GM12874 (cell line): ENCODE measurements around the gene OAF.

Source experiments
- TF ChIP-seq, protein P1 (sequence below): IDR thresholded peaks from 2 replicates; pipeline ENCODE4 v1.5.1; 2011; ENCODE audit warnings: low read depth, mild to moderate bottlenecking, control low read depth, low read length, moderate library complexity; ENCODE audit not compliant: insufficient read depth

Gene OAF

DNA sequence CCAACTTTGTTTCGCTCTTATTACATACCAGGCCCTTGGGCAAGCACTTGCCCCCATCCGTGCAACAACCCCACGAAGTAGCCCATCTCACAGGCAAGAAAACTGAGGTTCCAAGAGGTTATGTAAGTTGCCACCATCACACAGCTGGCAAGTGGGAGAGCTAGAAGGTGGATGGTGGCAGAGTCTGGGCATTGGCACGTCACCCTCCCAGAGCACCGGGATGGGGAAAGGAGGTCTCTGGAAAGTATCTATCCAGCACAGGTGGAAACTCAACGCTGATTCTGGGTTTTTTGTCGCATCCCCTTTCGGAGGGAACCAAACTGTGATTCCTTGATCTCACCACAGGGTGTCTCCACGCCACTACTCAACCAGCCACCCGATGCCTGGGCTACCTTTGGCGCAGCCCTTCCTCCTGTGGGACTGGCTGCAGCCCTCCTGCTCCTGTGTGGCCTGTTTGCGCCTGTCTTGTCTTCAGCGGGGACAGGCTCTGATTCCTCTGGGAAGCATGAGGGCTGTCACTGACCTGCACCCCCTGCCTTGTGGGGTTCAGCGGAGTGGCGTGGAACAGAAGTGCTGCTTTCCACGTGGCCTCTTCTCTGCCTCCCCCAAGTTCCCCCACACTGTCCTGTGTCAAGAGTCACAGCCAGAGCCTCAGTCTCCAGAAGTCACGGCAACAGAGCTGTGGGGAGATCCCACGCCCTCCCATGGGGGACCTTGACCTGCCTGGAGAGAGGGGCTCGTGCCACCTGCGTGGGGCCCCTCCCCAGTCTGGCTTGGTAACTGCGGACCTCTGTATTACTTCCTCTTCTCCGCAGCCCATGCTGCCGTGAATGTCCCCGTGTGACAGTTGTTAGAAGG lies 38.5 kb upstream of the OAF start:
- TF ChIP-seq, protein P1, sequence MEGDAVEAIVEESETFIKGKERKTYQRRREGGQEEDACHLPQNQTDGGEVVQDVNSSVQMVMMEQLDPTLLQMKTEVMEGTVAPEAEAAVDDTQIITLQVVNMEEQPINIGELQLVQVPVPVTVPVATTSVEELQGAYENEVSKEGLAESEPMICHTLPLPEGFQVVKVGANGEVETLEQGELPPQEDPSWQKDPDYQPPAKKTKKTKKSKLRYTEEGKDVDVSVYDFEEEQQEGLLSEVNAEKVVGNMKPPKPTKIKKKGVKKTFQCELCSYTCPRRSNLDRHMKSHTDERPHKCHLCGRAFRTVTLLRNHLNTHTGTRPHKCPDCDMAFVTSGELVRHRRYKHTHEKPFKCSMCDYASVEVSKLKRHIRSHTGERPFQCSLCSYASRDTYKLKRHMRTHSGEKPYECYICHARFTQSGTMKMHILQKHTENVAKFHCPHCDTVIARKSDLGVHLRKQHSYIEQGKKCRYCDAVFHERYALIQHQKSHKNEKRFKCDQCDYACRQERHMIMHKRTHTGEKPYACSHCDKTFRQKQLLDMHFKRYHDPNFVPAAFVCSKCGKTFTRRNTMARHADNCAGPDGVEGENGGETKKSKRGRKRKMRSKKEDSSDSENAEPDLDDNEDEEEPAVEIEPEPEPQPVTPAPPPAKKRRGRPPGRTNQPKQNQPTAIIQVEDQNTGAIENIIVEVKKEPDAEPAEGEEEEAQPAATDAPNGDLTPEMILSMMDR, result peak; percentile 73

DNA sequence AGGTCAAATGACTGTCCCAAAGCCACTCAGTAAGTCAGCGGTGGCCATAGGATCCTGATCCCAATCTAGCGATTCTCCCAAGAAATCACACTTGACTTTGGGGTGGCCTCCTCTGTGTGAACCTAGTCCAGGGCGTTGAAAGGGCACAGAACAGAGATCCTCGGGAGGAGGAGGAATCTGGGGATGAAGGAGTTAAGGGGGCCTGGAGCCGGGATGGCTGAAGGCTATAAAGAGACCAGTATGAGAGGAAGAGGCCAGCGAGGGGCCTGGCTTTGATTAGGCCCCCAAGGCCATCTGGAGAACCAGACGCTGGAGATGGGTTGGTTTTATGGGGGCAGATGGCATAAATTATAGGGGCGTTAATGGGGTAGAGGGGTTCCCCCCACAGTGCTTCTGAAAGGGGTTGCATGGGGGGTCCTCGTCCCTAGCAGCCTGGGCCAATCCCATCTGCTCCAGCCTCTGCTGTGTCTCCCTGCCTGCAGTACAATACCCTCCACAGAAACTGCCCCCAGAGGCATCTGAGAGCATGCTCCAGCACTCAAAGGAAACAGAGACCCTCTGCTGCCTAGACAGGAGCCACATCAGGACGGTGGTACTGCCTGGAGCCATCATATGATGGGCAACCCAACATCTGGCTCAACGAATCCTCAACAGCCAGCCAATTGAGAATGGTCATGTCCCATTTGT lies 37.7 kb upstream of the OAF start:
- TF ChIP-seq, protein P1, result no peak

- TF ChIP-seq, protein P1, result no peak
Observed at GRCh38 chr11:120173807-120174206, 37.0 kb upstream of the OAF start.

GRCh38 chr11:120174866-120175265 lies 36.0 kb upstream of the OAF start:
- TF ChIP-seq, protein P1, result no peak

GRCh38 chr11:120178561-120179056 lies 32.2 kb upstream of the OAF start:
- TF ChIP-seq, protein P1, result no peak

DNA sequence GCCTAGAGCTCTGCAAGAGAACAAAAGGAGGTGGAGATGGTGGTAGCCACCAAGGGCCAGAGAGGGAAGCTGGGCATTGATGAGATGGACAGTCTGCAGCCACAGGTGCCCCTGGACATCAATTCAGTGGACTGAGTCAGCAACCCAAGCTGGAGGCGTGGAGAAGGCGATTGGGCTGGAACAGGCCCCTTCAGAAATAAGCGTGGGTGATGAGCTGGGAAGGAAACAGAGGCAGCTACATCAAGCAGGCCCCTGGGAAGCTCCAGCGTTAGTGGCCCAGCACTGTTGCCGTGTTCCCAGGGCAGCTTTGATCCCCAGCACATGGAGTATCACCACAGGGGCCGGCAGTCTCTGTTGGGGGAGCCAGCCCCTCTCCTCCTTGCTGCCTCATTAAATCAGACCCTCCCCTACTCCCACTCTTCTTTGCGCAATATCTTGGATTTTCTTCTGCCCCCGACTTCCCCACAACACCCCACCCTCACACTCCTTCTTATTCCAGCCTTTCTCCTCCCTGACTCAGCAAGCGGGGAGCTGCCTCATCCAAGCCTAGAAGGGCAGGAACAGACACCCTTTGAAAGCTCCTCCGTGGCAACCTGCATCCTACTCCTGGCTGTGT lies 31.7 kb upstream of the OAF start:
- TF ChIP-seq, protein P1, result no peak
